C4-2B (cell line): ENCODE results near the gene DENND5A.

Experiments used
- H3K27ac ChIP-seq: fragments of 450-650 bp; 2 replicates; pipeline ENCODE4 v1.5.1; 2017
- ZFX ChIP-seq: fragments of 450-650 bp; IDR thresholded peaks from 2 replicates; pipeline ENCODE4 v1.6.1; 2017
- TF ChIP-seq, protein P1 (sequence below): fragments of 450-650 bp; conservative IDR thresholded peaks from 2 replicates; pipeline ENCODE4 v1.5.1; 2017; ENCODE audit warnings: mild to moderate bottlenecking

DENND5A gene

GRCh38 chr11:9155930-9156329 lies 109.2 kb downstream of the DENND5A start:
- H3K27ac ChIP-seq: no peak overlapping the region
- TF ChIP-seq ZFX: no peak
- TF ChIP-seq, protein P1, sequence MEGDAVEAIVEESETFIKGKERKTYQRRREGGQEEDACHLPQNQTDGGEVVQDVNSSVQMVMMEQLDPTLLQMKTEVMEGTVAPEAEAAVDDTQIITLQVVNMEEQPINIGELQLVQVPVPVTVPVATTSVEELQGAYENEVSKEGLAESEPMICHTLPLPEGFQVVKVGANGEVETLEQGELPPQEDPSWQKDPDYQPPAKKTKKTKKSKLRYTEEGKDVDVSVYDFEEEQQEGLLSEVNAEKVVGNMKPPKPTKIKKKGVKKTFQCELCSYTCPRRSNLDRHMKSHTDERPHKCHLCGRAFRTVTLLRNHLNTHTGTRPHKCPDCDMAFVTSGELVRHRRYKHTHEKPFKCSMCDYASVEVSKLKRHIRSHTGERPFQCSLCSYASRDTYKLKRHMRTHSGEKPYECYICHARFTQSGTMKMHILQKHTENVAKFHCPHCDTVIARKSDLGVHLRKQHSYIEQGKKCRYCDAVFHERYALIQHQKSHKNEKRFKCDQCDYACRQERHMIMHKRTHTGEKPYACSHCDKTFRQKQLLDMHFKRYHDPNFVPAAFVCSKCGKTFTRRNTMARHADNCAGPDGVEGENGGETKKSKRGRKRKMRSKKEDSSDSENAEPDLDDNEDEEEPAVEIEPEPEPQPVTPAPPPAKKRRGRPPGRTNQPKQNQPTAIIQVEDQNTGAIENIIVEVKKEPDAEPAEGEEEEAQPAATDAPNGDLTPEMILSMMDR: no peak

DNA sequence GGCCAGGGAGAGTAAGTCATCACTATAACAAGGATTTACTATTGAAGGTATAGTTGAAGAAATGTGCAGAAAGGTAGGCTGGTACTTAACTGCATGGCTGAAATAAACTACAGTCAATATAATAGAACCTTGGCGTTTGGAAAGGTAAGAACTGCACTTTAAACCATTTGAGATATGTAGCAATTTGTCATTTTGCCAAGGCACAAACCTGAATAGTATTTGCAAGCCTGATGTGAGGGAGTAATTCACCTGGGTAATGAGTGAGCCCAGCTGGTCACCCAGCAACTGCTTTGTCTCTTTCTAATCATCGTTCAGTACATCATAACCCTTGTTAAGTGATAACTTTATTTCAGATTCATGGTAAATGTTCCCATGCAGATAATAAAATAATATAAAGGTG lies 111.5 kb downstream of the DENND5A start:
- no peak for TF ChIP-seq ZFX
- TF ChIP-seq, protein P1: no peak
- H3K27ac ChIP-seq: no peak overlapping the region

DNA sequence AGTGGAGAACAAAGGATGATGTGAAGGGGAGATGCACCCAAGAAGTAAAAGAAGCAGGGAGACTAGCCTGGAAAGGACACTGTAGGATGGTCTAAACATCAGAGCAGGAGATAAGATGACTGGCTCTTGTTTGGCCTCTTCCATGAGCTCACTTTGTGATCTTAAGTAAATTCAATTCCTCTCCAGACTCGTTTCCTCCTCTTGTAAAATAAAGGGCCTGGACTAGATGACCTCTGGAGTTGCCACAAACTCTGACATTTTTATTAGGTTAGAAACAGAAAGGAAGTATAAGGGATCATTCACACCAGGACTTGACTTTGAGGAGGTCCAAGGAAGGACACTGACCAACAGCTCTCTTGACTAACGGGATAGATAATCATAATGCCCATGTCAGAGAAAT lies 113.5 kb downstream of the DENND5A start:
- H3K27ac ChIP-seq: no peak overlapping the region
- TF ChIP-seq, protein P1: no peak
- no peak for TF ChIP-seq ZFX

DNA sequence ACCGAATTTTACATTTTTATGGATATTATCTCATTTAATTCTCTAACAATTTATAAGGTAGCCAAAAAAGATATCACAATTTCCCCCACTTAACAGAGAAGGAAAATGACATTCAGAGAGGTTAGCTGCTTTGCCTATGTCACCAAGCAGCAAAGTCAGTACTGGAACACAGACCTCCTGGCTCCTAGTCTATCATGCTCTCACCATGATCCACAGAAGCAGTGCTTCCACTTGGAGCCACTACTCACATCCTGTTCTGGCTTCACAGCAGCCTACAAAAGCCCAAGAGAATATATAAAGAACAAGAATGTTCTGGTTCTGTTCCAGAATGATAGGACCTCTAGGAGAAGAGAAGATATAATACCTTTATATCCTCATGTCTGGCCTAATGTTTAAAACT lies 114.2 kb downstream of the DENND5A start:
- H3K27ac ChIP-seq: no peak overlapping the region
- TF ChIP-seq, protein P1: no peak
- TF ChIP-seq ZFX: no peak

DNA sequence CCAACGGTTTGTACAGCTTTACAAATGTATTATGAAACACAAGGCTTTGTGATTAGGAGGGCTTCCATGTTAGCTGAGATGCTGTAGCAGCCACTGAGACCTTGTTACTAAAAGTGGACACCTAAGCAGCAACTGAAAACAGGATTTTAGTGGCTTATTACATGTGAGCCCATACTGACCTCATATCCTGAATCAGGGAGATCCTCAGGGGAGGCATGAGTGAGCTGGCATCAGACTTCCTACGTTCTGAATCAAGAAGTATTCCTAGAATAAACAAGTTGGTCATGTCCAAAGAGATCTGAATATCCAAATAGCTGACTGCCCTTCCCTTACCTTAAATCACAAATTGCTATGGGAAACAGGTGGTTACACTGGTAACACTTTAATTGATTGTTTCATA lies 114.6 kb downstream of the DENND5A start:
- no peak overlapping the region for H3K27ac ChIP-seq
- TF ChIP-seq ZFX: no peak
- TF ChIP-seq, protein P1: no peak

- TF ChIP-seq ZFX: no peak
- TF ChIP-seq, protein P1: no peak
- no peak overlapping the region for H3K27ac ChIP-seq
Observed at GRCh38 chr11:9148727-9149126, 116.4 kb downstream of the DENND5A start.

DNA sequence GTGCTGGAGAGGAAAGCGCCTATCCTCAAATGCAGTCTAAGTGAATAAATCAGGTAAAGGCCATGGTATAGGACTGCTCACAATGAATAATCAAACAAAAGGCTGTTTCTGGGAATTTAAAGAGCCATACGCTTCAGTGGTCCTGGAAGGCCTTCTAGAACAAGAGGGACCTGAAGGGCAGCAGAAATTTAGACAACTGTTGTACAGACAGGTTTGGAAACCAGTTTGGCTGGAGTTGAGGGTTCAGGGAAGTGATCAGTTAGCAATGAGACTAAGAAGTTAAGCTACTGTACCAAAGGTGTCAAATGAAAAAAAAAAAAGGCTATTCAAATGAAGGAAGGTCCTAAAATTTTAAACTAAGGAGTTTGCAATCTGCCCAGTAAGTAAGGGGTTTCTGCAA lies 117.1 kb downstream of the DENND5A start:
- TF ChIP-seq, protein P1: no peak
- TF ChIP-seq ZFX: no peak
- H3K27ac ChIP-seq: no peak overlapping the region
